Vagina (tissue), 2 donors: Measurements from ENCODE around the gene WWOX.

Experiments
- CTCF ChIP-seq, 3 experiments: fragments of 450-650 bp in 2 of 3; fragments of 200-600 bp in 1 of 3; sonication (generic) in 1 of 3; IDR thresholded peaks; one replicate each; pipeline ENCODE4 v1.5.1; 2017 to 2019; ENCODE audit warnings: antibody characterized with exemption in 3 of 3, mild to moderate bottlenecking in 2 of 3, moderate library complexity in 2 of 3
- POLR2A ChIP-seq, 2 donors: fragments of 450-650 bp; IDR thresholded peaks; one replicate each; pipeline ENCODE4 v1.6.1; 2017; ENCODE audit warnings: antibody characterized with exemption in 2 of 2, mild to moderate bottlenecking in 2 of 2, moderate library complexity in 2 of 2

- TF ChIP-seq POLR2A (IDR thresholded peaks at IDR 0.05) (no peak), CTCF (IDR thresholded peaks at IDR 0.05) (no peak)
Measured at GRCh38 chr16:78745108-78746019, 645.9 kb downstream of the WWOX start.
